Omental fat pad (tissue), 4 donors: ENCODE results near the gene ZGPAT. TPM values are rescaled to one million over a fixed set of nuclear protein-coding genes. Genes with fewer than 3 reads are reported as not detected.

Source experiments
- ATAC-seq: fragments of 150-250 bp; one replicate; pipeline ENCODE4 v1.9.1; 2016; ENCODE audit warnings: mild to moderate bottlenecking, moderate library complexity; ENCODE audit not compliant: low FRiP score
- DNase-seq: peaks from one replicate; pipeline ENCODE4 v3.0.0-alpha.2; 2019; ENCODE audit warnings: low spot score
- CTCF ChIP-seq, 3 donors: fragments of 450-650 bp; IDR thresholded peaks; one replicate each; pipeline ENCODE4 v1.5.1; 2016 to 2017; ENCODE audit warnings: antibody characterized with exemption in 3 of 3, mild to moderate bottlenecking in 3 of 3, moderate library complexity in 2 of 3
- small RNA-seq: library from RNA; depleted of rRNA; stranded (forward); fragments of <200 nt; gene quantifications from one replicate; pipeline ENCODE3, GENCODE V24; 2016
- total RNA-seq, 4 donors: library from RNA; depleted of rRNA; stranded (reverse); fragments of >200 nt; gene quantifications; one replicate each; pipeline ENCODE4 v1.1.0, GENCODE V29; 2016

ZGPAT gene
- total RNA-seq, 4 donors from 2014 or later = 13.2 to 34.5 (median 20.6) TPM

- TF ChIP-seq CTCF (IDR thresholded peaks at IDR 0.05) = no peak
- ATAC-seq = no peak
- DNase-seq = no peak
Observed at GRCh38 chr20:63785691-63786131, 77.9 kb downstream of the ZGPAT start.

Small RNA genes lying within 50 kb of the gene (small RNA-seq; reads per million reads assigned to genes)
- not detected for gene LIME1
- not detected for gene TNFRSF6B

Other genes with a start within 250 kb of the ZGPAT start
- not detected for gene KCNQ2, start 235.4 kb upstream of the ZGPAT start, total RNA-seq
- gene EEF1A2, start 209.0 kb upstream of the ZGPAT start, total RNA-seq = 1 to 10 TPM in 3 of 4 donors, not detected in 1; 2.1 to 4.7 (median 2.8) TPM
- gene PPDPF, start 187.3 kb upstream of the ZGPAT start, total RNA-seq = 100 to 1,000 TPM in 1 of 4 donors, 10 to 100 TPM in 3; 22.2 to 108 (median 75.8) TPM
- gene PTK6, start 170.7 kb upstream of the ZGPAT start, total RNA-seq = under 1 TPM in 3 of 4 donors, not detected in 1; 0.12 to 0.63 (median 0.28) TPM
- gene SRMS, start 160.3 kb upstream of the ZGPAT start, total RNA-seq = not detected
- gene FNDC11, start 153.9 kb upstream of the ZGPAT start, total RNA-seq = under 1 TPM in 2 of 4 donors, not detected in 2; 0.19 to 0.38 TPM
- 10 to 100 TPM; 12.1 to 58.1 (median 31.8) TPM for gene HELZ2, start 133.8 kb upstream of the ZGPAT start, total RNA-seq
- 10 to 100 TPM in 1 of 4 donors, 1 to 10 TPM in 3; 6.6 to 12.8 (median 9.2) TPM for gene GMEB2, start 80.9 kb upstream of the ZGPAT start, total RNA-seq
- 10 to 100 TPM in 2 of 4 donors, 1 to 10 TPM in 2; 7.6 to 17.4 (median 12.0) TPM for gene STMN3, start 54.6 kb upstream of the ZGPAT start, total RNA-seq
- 10 to 100 TPM; 10.2 to 34.4 (median 21.6) TPM for gene RTEL1, start 49.7 kb upstream of the ZGPAT start, total RNA-seq
- gene TNFRSF6B, start 11.4 kb upstream of the ZGPAT start, total RNA-seq = 10 to 100 TPM; 10.5 to 91.9 (median 12.3) TPM
- 10 to 100 TPM; 25.5 to 44.3 (median 40.9) TPM for gene ARFRP1, start 63 bp upstream of the ZGPAT start, total RNA-seq
- 10 to 100 TPM in 2 of 4 donors, 1 to 10 TPM in 2; 7.4 to 21.1 (median 14.0) TPM for gene LIME1, start 28.6 kb downstream of the ZGPAT start, total RNA-seq
- 10 to 100 TPM; 25.3 to 82.0 (median 40.9) TPM for gene SLC2A4RG, start 31.7 kb downstream of the ZGPAT start, total RNA-seq
- gene ZBTB46, start 123.2 kb downstream of the ZGPAT start, total RNA-seq = 10 to 100 TPM; 11.1 to 65.3 (median 17.8) TPM
- not detected for gene ABHD16B, start 153.5 kb downstream of the ZGPAT start, total RNA-seq
- gene TPD52L2, start 157.2 kb downstream of the ZGPAT start, total RNA-seq = 100 to 1,000 TPM; 102 to 131 (median 113) TPM
- 10 to 100 TPM; 29.9 to 56.3 (median 45.4) TPM for gene DNAJC5, start 187.1 kb downstream of the ZGPAT start, total RNA-seq
- gene UCKL1, start 248.4 kb downstream of the ZGPAT start, total RNA-seq = 10 to 100 TPM; 25.7 to 48.9 (median 30.3) TPM